Activated naive CD4-positive, alpha-beta T cell treated with anti-CD3 and anti-CD28 coated beads, Interleukin-2, amount 10 ng/mL, durations not matched to agents 7 days and 5 days (primary cell): ENCODE results near the gene PSTPIP1.
"Not testable (repeated sequence)": the region's sequence is repeated elsewhere in the genome, so short reads cannot be mapped to it uniquely, and the experiment has no call there.

ENCODE experiments used
- CTCF ChIA-PET: fragments of 350-600 bp; sonication (Branson Sonifier 250); formaldehyde crosslinking; loops from one replicate; lab custom pipeline; 2021; ENCODE audit warnings: antibody characterized with exemption; lab: Charles Lee
- DNase-seq: peaks from one replicate; pipeline ENCODE4 v3.0.0-alpha.2; 2020
- H3K27ac Mint-ChIP-seq: one replicate; pipeline ENCODE4 v1.8.0; 2021; ENCODE audit warnings: mild to moderate bottlenecking, moderate library complexity, mixed read lengths
- H3K27me3 Mint-ChIP-seq: one replicate; pipeline ENCODE4 v1.8.0; 2021; ENCODE audit warnings: mild to moderate bottlenecking, mixed read lengths
- H3K36me3 Mint-ChIP-seq: one replicate; pipeline ENCODE4 v1.8.0; 2021; ENCODE audit warnings: mixed read lengths
- H3K4me1 Mint-ChIP-seq: one replicate; pipeline ENCODE4 v1.8.0; 2021; ENCODE audit warnings: mixed read lengths
- H3K4me3 Mint-ChIP-seq: one replicate; pipeline ENCODE4 v1.8.0; 2021; ENCODE audit warnings: mild to moderate bottlenecking, moderate library complexity, mixed read lengths
- H3K9me3 Mint-ChIP-seq: one replicate; pipeline ENCODE4 v1.8.0; 2021; ENCODE audit warnings: mixed read lengths

The PSTPIP1 gene

DNA sequence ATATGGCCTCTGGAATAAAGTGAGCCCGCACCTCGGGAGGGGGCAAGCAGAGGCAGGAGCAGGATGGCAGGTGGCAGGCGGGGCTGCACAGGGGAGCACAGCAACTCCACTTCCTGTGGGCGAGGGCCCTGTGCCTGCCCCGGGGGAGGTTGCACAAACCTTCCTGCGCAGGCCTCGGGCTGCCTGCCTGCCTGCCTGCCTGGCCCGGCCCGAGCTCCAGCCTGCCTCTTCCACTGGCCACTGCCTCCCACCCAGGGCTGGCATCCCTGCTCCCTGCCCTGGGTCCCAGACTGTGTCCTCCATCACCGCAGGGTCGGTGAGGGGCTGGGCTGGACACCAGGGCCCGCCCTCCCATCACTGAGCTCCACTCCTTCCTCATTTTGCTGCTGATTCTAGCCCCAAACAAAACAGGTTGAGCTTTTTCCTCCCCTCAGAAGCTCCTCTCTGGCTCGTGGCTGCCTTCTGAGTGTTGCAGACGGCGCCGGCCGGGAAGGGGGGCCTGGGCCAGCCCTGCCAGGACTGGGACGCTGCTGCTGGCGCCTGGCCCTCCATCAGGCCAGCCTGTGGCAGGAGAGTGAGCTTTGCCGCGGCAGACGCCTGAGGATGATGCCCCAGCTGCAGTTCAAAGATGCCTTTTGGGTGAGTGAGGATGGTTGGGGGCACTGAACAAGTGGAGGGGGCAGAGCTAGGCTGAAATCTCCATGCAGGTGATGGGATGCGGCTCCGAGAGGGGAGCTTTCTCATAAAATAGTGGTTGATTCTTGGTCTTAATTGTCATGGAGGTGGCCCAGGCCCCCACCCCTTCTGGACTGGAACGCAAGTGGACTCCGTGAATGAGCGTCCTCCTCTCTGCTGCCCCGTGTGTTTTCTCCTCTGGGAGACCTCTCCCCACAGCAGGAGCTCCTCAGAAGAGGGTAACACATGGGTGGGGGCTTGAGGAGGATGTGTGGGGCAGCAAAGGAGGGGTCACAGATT lies at the start of gene PSTPIP1:
Gene PSTPIP1, plus strand, starts transcription at position 156 of the 975 bp plus-strand sequence. Its CDS starts 448 bp downstream, at position 604.
- DNase-seq = peak; percentile 84
- Mint-ChIP-seq H3K9me3 (no peaks in the 10 kb centered on the region), H3K27me3 (no peaks in the 10 kb centered on the region), H3K4me3 (peak within 1 kb of the TSS; percentile 94), H3K4me1 (peaks cover 73% of the 10 kb centered on the region), H3K27ac (peak within 1 kb of the TSS; percentile 95), H3K36me3 (peaks cover 28% of the 10 kb centered on the region)
- CTCF ChIA-PET = interaction anchor here (1.1 to 7.5 kb wide), 6 partner anchors 13 to 123 kb away, joined by 3 to 62 read pairs (median 15); no protein-coding TSS in a partner anchor

- peaks cover 51% of the 10 kb centered on the region for H3K36me3 Mint-ChIP-seq
These were observed 49.3 kb upstream of the PSTPIP1 start for GRCh38 chr15:76945494-76946093.

DNA sequence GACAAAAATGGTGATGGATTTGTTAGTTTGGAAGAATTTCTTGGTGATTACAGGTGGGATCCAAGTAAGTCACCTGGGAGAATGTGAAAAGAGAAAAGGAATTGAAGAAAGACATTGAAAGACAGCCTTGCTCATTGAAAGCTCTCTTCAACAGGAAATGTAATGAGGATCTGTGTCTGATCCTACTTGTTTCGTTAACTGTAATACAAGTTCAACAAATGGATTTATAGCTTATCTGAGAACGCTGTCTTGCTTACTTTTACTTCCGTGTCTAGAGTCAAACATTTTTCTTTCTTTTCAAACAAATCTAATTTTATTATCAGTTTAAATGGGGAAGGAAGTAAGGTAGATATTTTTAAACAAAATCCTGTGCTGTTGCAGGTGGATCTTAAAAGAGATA lies 47.5 kb upstream of the PSTPIP1 start:
- H3K9me3 Mint-ChIP-seq = no peaks in the 10 kb centered on the region
- H3K4me3 Mint-ChIP-seq = no peak overlapping the region
- peaks cover 56% of the 10 kb centered on the region for H3K36me3 Mint-ChIP-seq
- no peak for DNase-seq
- peaks cover 10% of the 10 kb centered on the region for H3K4me1 Mint-ChIP-seq
- no peaks in the 10 kb centered on the region for H3K27me3 Mint-ChIP-seq
- CTCF ChIA-PET = interaction anchor here (2.0 kb wide), 1 partner anchor 596 kb away, joined by 5 read pairs; no protein-coding TSS in a partner anchor
- no peak overlapping the region for H3K27ac Mint-ChIP-seq

More at GRCh38 chr15:76945494-76946093, 49.3 kb upstream of the PSTPIP1 start:
- DNase-seq = no peak
- Mint-ChIP-seq H3K27me3 (no peaks in the 10 kb centered on the region), H3K4me3 (no peak overlapping the region), H3K4me1 (peaks cover 7% of the 10 kb centered on the region), H3K9me3 (no peaks in the 10 kb centered on the region), H3K27ac (no peak overlapping the region)
- CTCF ChIA-PET = interaction anchor here (0.7 kb wide), 1 partner anchor 77 kb away, joined by 4 read pairs; no protein-coding TSS in a partner anchor

- Mint-ChIP-seq H3K4me3 (no peak overlapping the region), H3K4me1 (peaks cover 7% of the 10 kb centered on the region), H3K36me3 (peaks cover 31% of the 10 kb centered on the region), H3K9me3 (no peaks in the 10 kb centered on the region), H3K27me3 (no peaks in the 10 kb centered on the region), H3K27ac (peak overlapping the region; percentile 12)
- CTCF ChIA-PET = interaction anchor here (0.7 to 0.8 kb wide), 2 partner anchors 47 to 156 kb away, joined by 3 read pairs; no protein-coding TSS in a partner anchor
- DNase-seq = no peak
These were observed 43.7 kb upstream of the PSTPIP1 start for GRCh38 chr15:76951220-76951619.

GRCh38 chr15:76953913-76954312 lies 41.0 kb upstream of the PSTPIP1 start:
- peaks cover 7% of the 10 kb centered on the region for H3K4me1 Mint-ChIP-seq
- CTCF ChIA-PET = interaction anchor here (1.0 kb wide), 1 partner anchor 20 kb away, joined by 5 read pairs; no protein-coding TSS in a partner anchor

DNA sequence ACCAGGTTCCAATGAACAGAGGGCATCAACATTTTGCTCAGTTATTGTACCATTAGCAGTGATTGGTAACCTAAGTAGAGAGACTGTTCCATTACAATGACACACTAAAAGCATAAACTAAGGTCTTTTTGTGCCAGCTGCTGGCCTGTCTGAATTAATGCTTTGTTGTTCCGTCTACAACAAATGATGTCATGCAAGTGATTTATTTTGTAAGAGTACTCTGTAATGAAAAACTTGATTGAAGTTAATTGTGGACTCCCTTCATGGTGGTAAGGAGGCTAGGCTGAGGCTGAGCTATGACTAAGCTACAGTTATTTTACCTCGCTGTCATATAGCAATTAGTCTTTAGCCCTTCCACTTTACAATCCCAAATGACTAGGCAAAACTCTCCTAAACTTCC lies 40.2 kb upstream of the PSTPIP1 start:
- CTCF ChIA-PET = interaction anchor here (1.0 to 1.4 kb wide), 2 partner anchors 19 kb away, joined by 5 read pairs; no protein-coding TSS in a partner anchor
- Mint-ChIP-seq H3K4me3 (no peak overlapping the region), H3K27me3 (no peaks in the 10 kb centered on the region), H3K27ac (no peak overlapping the region), H3K4me1 (peaks cover 7% of the 10 kb centered on the region), H3K9me3 (no peaks in the 10 kb centered on the region), H3K36me3 (peaks cover 12% of the 10 kb centered on the region)
- no peak for DNase-seq

More at GRCh38 chr15:76953913-76954312, 41.0 kb upstream of the PSTPIP1 start:
- Mint-ChIP-seq H3K27ac (no peak overlapping the region), H3K4me3 (no peak overlapping the region), H3K27me3 (no peaks in the 10 kb centered on the region), H3K9me3 (no peaks in the 10 kb centered on the region), H3K36me3 (peaks cover 12% of the 10 kb centered on the region)
- DNase-seq = no peak

DNA sequence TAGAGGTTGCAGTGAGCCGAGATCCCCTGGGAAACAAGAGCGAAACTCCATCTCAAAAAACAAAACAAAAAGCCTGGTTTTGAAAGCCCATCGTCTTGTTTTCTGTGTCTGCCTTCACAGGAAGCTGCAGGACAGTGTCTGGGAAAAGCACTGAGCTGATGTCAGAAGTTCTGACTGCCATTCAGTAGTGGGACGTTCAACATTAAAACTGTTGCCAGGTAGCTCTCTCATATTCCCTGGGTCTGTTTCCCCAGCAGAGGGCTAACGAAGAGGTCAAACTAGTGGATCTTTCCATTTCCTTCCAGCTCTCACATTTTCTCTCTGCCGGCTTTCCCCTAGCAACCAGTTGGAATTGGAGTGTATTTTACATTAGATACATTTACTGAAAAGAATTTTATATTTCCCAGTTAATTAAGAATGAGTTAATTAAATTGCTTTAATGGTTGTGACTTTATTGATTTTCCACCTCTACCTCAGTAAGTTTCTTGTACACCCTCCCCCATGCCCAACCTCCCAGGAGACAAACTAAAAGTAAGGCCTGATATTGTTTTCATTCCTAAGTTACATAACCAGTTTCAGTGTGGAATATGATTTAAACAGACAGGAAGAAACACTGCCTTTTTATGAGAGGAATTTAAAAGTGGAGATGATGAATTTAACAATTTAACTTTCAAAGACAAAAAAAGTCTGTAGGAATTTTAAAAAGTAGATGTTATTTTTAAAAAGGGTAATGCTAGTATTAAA lies 33.5 kb upstream of the PSTPIP1 start:
- Mint-ChIP-seq H3K36me3 (no peaks in the 10 kb centered on the region), H3K27ac (no peak overlapping the region), H3K4me1 (peaks cover 3% of the 10 kb centered on the region), H3K9me3 (no peaks in the 10 kb centered on the region), H3K27me3 (peaks cover 47% of the 10 kb centered on the region), H3K4me3 (no peak overlapping the region)
- CTCF ChIA-PET = interaction anchor here (1.3 to 3.2 kb wide), 2 partner anchors 8 to 12 kb away, joined by 3 to 23 read pairs; no protein-coding TSS in a partner anchor
- no peak for DNase-seq

GRCh38 chr15:76962337-76963013 lies 32.5 kb upstream of the PSTPIP1 start:
- CTCF ChIA-PET = interaction anchor here (0.6 to 3.2 kb wide), 3 partner anchors 11 to 581 kb away, joined by 3 to 23 read pairs (median 4); no protein-coding TSS in a partner anchor
- H3K27me3 Mint-ChIP-seq = peaks cover 56% of the 10 kb centered on the region
- no peak overlapping the region for H3K4me3 Mint-ChIP-seq
- H3K27ac Mint-ChIP-seq = peak overlapping the region; percentile 2
- H3K4me1 Mint-ChIP-seq = peaks cover 3% of the 10 kb centered on the region
- no peaks in the 10 kb centered on the region for H3K9me3 Mint-ChIP-seq
- no peak for DNase-seq
- no peaks in the 10 kb centered on the region for H3K36me3 Mint-ChIP-seq

DNA sequence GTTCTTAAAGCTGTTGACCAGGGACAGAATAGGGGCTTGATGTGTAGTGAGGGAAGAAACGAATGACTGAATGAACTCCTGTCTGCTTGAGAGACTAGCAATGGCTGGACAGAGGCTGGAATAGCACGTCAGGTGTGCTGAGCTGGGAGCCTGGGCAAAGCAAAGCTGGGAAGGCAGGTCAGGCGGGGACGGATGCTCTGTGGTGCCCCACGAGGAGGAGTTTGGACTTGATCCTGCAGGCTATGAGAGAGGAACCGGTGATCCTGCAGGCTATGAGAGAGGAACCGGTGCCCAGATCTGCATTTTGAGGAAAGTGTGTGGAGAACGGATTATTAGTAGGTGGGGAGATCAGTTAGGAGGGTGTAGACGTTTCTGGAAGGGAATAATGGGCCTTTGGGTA lies 31.3 kb upstream of the PSTPIP1 start:
- no peaks in the 10 kb centered on the region for H3K9me3 Mint-ChIP-seq
- no peak for DNase-seq
- CTCF ChIA-PET = interaction anchor here (2.1 to 3.2 kb wide), 2 partner anchors 10 to 580 kb away, joined by 4 to 23 read pairs; no protein-coding TSS in a partner anchor
- no peaks in the 10 kb centered on the region for H3K36me3 Mint-ChIP-seq
- H3K4me1 Mint-ChIP-seq = peaks cover 3% of the 10 kb centered on the region
- H3K27ac Mint-ChIP-seq = no peak overlapping the region
- peaks cover 60% of the 10 kb centered on the region for H3K27me3 Mint-ChIP-seq
- no peak overlapping the region for H3K4me3 Mint-ChIP-seq

GRCh38 chr15:76964157-76964556 lies 30.8 kb upstream of the PSTPIP1 start:
- H3K4me1 Mint-ChIP-seq = peaks cover 3% of the 10 kb centered on the region
- H3K9me3 Mint-ChIP-seq = no peaks in the 10 kb centered on the region
- CTCF ChIA-PET = interaction anchor here (2.1 to 3.2 kb wide), 2 partner anchors 9 to 579 kb away, joined by 4 to 23 read pairs; no protein-coding TSS in a partner anchor
- H3K4me3 Mint-ChIP-seq = no peak overlapping the region
- no peak overlapping the region for H3K27ac Mint-ChIP-seq
- DNase-seq = no peak
- H3K27me3 Mint-ChIP-seq = peaks cover 63% of the 10 kb centered on the region
- H3K36me3 Mint-ChIP-seq = no peaks in the 10 kb centered on the region

- H3K27ac Mint-ChIP-seq, H3K4me1 Mint-ChIP-seq, DNase-seq, CTCF ChIA-PET, H3K4me3 Mint-ChIP-seq, H3K36me3 Mint-ChIP-seq, H3K9me3 Mint-ChIP-seq: not testable (repeated sequence)
- H3K27me3 Mint-ChIP-seq = peaks cover 63% of the 10 kb centered on the region
These were observed 28.9 kb upstream of the PSTPIP1 start for GRCh38 chr15:76966051-76966450.

DNA sequence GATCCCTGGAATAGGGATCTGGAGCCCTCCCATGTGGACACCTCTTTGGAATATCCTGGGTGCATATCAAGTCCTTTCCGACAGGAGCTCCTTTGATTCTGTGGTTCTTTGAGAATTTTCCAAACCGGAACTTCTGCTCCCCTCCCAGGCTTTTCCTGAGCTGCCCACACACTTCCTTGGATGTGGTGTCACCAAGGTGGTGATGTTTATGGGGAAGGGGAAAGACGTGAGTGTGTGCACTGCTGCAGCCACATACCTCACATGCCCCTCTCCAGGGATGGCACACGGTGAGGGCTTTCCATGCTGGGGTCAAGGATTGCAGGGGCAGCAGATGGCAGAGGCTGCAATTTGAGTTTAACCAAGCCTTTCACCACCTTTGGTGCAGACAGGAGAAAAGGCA lies 27.9 kb upstream of the PSTPIP1 start:
- Mint-ChIP-seq H3K27me3 (peaks cover 57% of the 10 kb centered on the region), H3K9me3 (no peaks in the 10 kb centered on the region)

DNA sequence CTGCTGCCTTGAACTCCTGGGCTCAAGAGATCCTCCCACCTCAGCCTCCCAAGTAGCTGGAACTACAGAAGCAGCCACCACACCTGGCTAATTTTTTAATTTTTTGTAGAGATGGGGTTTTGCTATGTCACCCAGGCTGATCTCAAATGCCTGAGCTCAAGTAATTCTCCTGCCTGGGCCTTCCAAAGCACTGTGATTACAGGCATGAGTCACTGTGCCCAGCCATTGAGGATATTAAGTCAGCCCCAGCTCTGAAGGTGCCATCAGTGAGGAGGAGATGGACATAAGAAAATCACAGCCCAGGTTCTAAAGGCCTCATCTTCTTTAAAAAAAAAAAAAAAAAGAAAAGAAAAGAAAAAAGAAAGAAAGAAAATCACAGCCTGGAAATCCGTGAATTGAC lies 26.6 kb upstream of the PSTPIP1 start:
- Mint-ChIP-seq H3K4me3 (no peak overlapping the region), H3K36me3 (no peaks in the 10 kb centered on the region), H3K27me3 (peaks cover 51% of the 10 kb centered on the region), H3K4me1 (peaks cover 4% of the 10 kb centered on the region), H3K27ac (no peak overlapping the region), H3K9me3 (no peaks in the 10 kb centered on the region)
- DNase-seq = no peak
- CTCF ChIA-PET = interaction anchor here (0.9 to 1.5 kb wide), 2 partner anchors 44 to 64 kb away, joined by 3 read pairs; no protein-coding TSS in a partner anchor

More for the DNA sequence above, 27.9 kb upstream of the PSTPIP1 start:
- Mint-ChIP-seq H3K4me3 (no peak overlapping the region), H3K4me1 (peaks cover 3% of the 10 kb centered on the region), H3K36me3 (no peaks in the 10 kb centered on the region), H3K27ac (no peak overlapping the region)
- CTCF ChIA-PET = interaction anchor here (0.8 to 1.5 kb wide), 2 partner anchors 9 to 46 kb away, joined by 3 read pairs; no protein-coding TSS in a partner anchor
- no peak for DNase-seq
